ENCODE results near the gene KDM7A.

- TF ChIP-seq POLR2A (IDR thresholded peaks at IDR 0.05) (no peak), CTCF (IDR thresholded peaks at IDR 0.05) (no peak)
These were observed 19.8 kb upstream of the KDM7A start for GRCh38 chr7:140196361-140197217.

Data from Peyer's patch (tissue), 4 donors.